ENCODE data around the gene DNAJB1. TPM values are rescaled to one million over a fixed set of nuclear protein-coding genes. Genes with fewer than 3 reads are reported as not detected.

Gene DNAJB1
- total and polyA plus RNA-seq, 7 donors, result 44.6 to 118 (median 69.3) TPM

DNA sequence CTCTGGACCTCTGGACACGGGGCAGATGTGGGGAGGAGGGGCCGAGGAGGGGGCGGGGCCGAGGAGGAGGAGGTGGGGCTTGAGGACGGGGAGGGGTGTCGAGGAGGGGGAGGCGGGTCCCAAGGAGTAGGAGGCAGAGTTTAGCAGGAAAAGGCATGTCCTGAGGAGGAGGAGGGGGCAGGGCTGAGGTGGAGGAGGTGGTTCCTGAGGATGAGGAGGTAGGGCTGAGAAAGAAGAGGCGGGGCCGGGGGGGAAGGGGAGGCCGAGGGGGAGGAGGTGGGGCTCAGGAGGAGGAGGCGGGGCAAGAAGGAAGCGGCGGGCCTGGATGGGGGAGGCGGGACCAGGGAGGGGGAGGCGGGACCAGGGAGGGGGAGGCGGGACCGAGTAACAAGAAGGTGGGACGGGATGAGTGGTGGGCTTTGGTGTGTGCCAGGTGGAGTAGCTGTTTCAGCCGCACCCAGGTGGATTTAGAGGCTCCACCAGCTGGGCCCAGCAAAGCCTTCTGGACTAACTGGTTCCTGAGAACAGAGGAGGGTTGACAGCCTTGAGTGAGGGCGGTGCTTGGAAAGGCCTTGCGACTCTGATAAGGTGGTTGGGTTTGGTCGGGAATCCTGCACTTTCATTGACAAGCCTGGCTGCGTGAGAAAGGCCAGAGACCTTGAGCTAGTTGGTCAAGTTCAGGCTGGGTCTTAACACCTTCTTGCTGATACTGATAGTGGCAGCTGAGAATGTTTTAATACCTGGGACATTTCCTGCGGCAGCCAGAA lies 18.9 kb upstream of the DNAJB1 start:
- no peaks in the 10 kb centered on the region for H3K9me3 ChIP-seq
- 13 to 36% methylated on average over 24 of the region's 24 CpGs for WGBS, 2 donors
- H3K4me3 ChIP-seq, result peak overlapping the region in 2 of 4 donors; percentile 8 to 16
- no peaks in the 10 kb centered on the region for H3K36me3 ChIP-seq
- no peak for DNase-seq
- H3K27me3 ChIP-seq, result no peaks in the 10 kb centered on the region
- peak overlapping the region in 1 of 4 donors; percentile 28 for H3K27ac ChIP-seq
- TF ChIP-seq POLR2AphosphoS5 (IDR thresholded peaks at IDR 0.05), result no peak
- TF ChIP-seq EP300 (IDR thresholded peaks at IDR 0.05), result no peak
- TF ChIP-seq, protein P1, sequence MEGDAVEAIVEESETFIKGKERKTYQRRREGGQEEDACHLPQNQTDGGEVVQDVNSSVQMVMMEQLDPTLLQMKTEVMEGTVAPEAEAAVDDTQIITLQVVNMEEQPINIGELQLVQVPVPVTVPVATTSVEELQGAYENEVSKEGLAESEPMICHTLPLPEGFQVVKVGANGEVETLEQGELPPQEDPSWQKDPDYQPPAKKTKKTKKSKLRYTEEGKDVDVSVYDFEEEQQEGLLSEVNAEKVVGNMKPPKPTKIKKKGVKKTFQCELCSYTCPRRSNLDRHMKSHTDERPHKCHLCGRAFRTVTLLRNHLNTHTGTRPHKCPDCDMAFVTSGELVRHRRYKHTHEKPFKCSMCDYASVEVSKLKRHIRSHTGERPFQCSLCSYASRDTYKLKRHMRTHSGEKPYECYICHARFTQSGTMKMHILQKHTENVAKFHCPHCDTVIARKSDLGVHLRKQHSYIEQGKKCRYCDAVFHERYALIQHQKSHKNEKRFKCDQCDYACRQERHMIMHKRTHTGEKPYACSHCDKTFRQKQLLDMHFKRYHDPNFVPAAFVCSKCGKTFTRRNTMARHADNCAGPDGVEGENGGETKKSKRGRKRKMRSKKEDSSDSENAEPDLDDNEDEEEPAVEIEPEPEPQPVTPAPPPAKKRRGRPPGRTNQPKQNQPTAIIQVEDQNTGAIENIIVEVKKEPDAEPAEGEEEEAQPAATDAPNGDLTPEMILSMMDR (IDR thresholded peaks at IDR 0.05), result no peak
- no peak for TF ChIP-seq POLR2A (IDR thresholded peaks at IDR 0.05)
- intact Hi-C loops (cut with DNase I), result no loop called here
- H3K4me1 ChIP-seq, result peaks cover 0 to 7% (median 0%) of the 10 kb centered on the region in 4 donors

DNA sequence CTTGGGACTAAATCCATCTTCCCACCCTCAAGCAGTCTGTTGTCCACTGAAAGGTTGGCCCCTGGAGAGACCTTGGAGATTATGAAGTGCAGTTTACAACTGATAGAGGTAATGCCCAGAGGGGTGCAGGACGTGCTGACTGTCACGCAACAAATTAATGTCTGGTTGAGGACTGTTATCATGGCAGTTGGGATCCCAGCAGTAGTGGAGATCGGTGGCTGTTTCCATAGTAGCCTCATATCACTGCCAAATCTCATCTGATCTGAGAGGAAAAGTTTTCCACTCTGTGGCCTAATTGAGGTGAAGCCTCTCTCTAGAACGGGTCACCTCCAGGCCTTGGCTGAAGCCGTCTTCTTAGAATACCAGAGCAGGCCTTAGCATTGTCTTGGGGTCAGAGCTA lies 15.3 kb upstream of the DNAJB1 start:
- Histone ChIP-seq H3K9me3 (no peaks in the 10 kb centered on the region), H3K27me3 (no peaks in the 10 kb centered on the region), H3K4me3 (no peak overlapping the region), H3K4me1 (peaks cover 0 to 20% (median 13%) of the 10 kb centered on the region in 4 donors), H3K36me3 (no peaks in the 10 kb centered on the region), H3K27ac (no peak overlapping the region)
- intact Hi-C loops (cut with DNase I), result no loop called here
- no peak for DNase-seq
- TF ChIP-seq POLR2AphosphoS5 (IDR thresholded peaks at IDR 0.05) (no peak), POLR2A (IDR thresholded peaks at IDR 0.05) (no peak)
- TF ChIP-seq, protein P1 (IDR thresholded peaks at IDR 0.05), result no peak
- 93 to 96% methylated on average over 5 of the region's 5 CpGs for WGBS, 2 donors

DNA sequence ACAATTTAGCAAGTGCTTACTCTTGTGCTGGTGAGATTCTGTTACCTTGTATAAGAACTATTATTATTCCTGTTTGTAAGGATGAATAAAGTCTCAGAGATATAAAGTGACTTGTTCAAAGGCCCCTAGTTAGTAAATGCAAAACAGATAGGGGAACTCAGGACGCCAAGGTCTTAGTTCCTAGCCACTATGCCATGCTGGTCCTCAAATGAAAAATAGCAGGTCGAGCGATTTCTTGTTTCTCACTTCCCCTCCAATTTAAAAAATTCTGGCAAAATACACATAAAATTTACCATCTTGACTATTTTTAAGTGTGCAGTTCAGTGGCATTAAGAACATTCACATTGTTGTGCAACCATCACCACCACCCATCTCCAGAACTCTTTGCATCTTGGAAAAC lies 12.3 kb upstream of the DNAJB1 start:
- Histone ChIP-seq H3K27me3 (no peaks in the 10 kb centered on the region), H3K27ac (peak overlapping the region; percentile 90 to 97 (median 94)), H3K9me3 (no peaks in the 10 kb centered on the region), H3K4me1 (peaks cover 0 to 14% (median 12%) of the 10 kb centered on the region in 4 donors), H3K36me3 (no peaks in the 10 kb centered on the region), H3K4me3 (peak overlapping the region in 3 of 4 donors; percentile 72 to 77 (median 76))
- TF ChIP-seq POLR2AphosphoS5 (IDR thresholded peaks at IDR 0.05) (no peak), POLR2A (IDR thresholded peaks at IDR 0.05) (no peak), EP300 (IDR thresholded peaks at IDR 0.05) (no peak)
- TF ChIP-seq, protein P1 (IDR thresholded peaks at IDR 0.05), result no peak
- no peak for DNase-seq
- intact Hi-C loops (cut with DNase I), result no loop called here
- 52 to 62% methylated on average over 3 of the region's 3 CpGs for WGBS, 2 donors

DNA sequence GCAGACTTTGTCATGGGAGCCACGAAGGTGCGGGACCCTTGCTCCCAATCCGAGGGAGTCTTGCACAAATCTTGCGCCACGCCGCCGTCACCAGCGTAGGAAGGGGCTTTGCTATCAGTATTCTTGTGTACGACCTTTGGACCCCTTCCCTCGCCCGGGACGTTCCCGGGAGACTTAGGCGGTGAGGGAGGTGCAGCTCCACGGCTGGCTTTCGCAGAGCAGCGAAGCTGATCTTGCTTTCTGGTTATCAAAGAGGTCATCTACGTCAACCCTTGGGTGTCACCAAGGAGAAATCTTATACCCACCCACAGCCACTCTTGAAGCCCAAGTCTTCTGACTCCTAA lies 11.8 kb upstream of the DNAJB1 start:
- WGBS, 2 donors, result 0% methylated on average over 18 of the region's 18 CpGs
- intact Hi-C loops (cut with DNase I), result no loop called here
- no peak for DNase-seq

More for the DNA sequence above, 11.8 kb upstream of the DNAJB1 start:
- Histone ChIP-seq H3K4me3 (peak overlapping the region; percentile 68 to 77 (median 74)), H3K27ac (peak overlapping the region; percentile 90 to 97 (median 94)), H3K27me3 (no peaks in the 10 kb centered on the region), H3K36me3 (no peaks in the 10 kb centered on the region), H3K4me1 (peaks cover 0 to 14% (median 12%) of the 10 kb centered on the region in 4 donors), H3K9me3 (no peaks in the 10 kb centered on the region)
- TF ChIP-seq POLR2A (IDR thresholded peaks at IDR 0.05), result no peak
- no peak for TF ChIP-seq POLR2AphosphoS5 (IDR thresholded peaks at IDR 0.05)
- TF ChIP-seq, protein P1 (IDR thresholded peaks at IDR 0.05), result no peak
- no peak for TF ChIP-seq EP300 (IDR thresholded peaks at IDR 0.05)
